HL-60 (cell line): ENCODE measurements around the gene MARCHF10.

ENCODE experiments used
- GABPA ChIP-seq: IDR thresholded peaks from 2 replicates; pipeline ENCODE4 v1.6.1; 2012; ENCODE audit warnings: low read depth
- POLR2AphosphoS5 ChIP-seq: IDR thresholded peaks from 2 replicates; pipeline ENCODE4 v1.6.1; 2012; ENCODE audit warnings: low read depth
- SPI1 ChIP-seq: IDR thresholded peaks from 2 replicates; pipeline ENCODE4 v1.6.1; 2012; ENCODE audit warnings: low read depth, mild to moderate bottlenecking, borderline replicate concordance
- TF ChIP-seq, protein P1 (sequence below): IDR thresholded peaks from one replicate; pipeline ENCODE4 v1.5.1; 2011; ENCODE audit warnings: low read length, control low read depth, inconsistent platforms; ENCODE audit not compliant: insufficient read depth
- TF ChIP-seq, protein P2 (sequence below): IDR thresholded peaks from 2 replicates; pipeline ENCODE4 v1.6.1; 2012; ENCODE audit warnings: low read depth; ENCODE audit not compliant: insufficient replicate concordance

DNA sequence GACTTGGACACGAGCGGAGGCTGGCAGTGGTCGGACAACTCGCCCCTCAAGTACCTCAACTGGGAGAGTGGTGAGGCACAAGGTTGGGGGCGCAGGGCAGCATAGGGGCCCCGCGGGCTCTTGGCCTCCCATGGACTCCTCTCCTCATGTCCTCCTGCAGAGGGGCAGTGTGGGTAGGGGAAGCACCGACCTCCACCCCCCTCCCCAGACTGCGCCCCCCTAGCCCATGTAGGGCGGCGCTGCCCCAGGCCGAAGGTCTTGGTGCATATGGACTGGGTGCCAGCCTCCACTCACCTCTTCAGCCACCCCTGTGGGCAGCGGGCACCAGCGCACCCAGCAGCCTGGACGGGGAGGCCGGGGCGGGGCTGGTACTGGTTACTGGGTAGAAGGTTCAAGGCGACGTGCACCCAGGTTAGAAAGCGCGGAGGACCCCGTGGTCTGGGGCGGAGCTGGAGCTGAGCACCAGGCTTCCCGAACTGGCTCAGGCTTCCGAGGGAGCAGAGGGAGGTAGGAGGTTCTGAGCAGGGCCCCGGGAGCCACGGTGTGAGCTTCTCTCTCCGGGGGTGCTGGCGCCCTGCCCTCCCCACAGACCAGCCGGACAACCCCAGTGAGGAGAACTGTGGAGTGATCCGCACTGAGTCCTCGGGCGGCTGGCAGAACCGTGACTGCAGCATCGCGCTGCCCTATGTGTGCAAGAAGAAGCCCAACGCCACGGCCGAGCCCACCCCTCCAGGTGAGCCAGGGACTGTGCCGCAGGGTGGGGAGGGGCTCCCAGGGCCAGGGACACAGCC lies 141.1 kb downstream of the MARCHF10 start:
- TF ChIP-seq, protein P1, sequence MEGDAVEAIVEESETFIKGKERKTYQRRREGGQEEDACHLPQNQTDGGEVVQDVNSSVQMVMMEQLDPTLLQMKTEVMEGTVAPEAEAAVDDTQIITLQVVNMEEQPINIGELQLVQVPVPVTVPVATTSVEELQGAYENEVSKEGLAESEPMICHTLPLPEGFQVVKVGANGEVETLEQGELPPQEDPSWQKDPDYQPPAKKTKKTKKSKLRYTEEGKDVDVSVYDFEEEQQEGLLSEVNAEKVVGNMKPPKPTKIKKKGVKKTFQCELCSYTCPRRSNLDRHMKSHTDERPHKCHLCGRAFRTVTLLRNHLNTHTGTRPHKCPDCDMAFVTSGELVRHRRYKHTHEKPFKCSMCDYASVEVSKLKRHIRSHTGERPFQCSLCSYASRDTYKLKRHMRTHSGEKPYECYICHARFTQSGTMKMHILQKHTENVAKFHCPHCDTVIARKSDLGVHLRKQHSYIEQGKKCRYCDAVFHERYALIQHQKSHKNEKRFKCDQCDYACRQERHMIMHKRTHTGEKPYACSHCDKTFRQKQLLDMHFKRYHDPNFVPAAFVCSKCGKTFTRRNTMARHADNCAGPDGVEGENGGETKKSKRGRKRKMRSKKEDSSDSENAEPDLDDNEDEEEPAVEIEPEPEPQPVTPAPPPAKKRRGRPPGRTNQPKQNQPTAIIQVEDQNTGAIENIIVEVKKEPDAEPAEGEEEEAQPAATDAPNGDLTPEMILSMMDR: no peak
- no peak for TF ChIP-seq GABPA
- no peak for TF ChIP-seq POLR2AphosphoS5
- TF ChIP-seq, protein P2, sequence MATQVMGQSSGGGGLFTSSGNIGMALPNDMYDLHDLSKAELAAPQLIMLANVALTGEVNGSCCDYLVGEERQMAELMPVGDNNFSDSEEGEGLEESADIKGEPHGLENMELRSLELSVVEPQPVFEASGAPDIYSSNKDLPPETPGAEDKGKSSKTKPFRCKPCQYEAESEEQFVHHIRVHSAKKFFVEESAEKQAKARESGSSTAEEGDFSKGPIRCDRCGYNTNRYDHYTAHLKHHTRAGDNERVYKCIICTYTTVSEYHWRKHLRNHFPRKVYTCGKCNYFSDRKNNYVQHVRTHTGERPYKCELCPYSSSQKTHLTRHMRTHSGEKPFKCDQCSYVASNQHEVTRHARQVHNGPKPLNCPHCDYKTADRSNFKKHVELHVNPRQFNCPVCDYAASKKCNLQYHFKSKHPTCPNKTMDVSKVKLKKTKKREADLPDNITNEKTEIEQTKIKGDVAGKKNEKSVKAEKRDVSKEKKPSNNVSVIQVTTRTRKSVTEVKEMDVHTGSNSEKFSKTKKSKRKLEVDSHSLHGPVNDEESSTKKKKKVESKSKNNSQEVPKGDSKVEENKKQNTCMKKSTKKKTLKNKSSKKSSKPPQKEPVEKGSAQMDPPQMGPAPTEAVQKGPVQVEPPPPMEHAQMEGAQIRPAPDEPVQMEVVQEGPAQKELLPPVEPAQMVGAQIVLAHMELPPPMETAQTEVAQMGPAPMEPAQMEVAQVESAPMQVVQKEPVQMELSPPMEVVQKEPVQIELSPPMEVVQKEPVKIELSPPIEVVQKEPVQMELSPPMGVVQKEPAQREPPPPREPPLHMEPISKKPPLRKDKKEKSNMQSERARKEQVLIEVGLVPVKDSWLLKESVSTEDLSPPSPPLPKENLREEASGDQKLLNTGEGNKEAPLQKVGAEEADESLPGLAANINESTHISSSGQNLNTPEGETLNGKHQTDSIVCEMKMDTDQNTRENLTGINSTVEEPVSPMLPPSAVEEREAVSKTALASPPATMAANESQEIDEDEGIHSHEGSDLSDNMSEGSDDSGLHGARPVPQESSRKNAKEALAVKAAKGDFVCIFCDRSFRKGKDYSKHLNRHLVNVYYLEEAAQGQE: no peak
- TF ChIP-seq SPI1: no peak
